ENCODE results near the gene LDLRAD4.

Gene LDLRAD4

DNA sequence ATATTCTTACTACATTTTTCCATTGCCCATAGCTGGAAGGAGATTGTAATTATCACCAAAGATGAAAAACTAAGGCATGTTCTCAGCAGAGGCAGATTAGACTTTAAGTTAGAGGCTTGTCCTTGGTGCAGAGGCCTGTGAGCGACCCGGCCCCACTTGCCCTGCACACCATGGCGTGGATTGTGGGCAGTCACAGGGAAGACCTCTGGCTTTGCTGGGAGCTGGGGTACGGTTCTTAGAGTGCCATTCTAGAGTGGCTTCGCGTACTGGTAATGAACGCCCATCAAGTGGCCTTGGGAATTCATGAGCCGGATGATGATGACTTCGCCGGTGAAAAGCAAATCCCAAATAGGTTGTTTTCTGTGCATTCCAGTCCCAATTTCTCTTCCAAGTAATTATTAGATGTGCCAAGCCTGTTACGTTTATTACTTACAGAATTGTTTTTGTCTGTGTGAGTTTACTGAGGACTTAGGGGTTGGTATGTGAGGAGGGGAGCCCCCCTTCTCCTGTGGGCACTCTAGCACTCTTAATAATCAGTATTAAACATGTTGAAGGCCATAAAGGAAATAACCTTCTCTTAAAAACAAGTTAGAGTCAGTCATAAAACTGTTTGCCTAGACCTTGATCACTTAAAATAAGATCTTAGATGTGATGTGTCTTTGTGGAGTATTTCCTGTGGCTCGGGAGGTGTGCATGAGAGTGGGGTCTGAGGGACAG lies 90.6 kb downstream of the LDLRAD4 start:
- no peak for DNase-seq (ENCODE audit: low spot score)

DNA sequence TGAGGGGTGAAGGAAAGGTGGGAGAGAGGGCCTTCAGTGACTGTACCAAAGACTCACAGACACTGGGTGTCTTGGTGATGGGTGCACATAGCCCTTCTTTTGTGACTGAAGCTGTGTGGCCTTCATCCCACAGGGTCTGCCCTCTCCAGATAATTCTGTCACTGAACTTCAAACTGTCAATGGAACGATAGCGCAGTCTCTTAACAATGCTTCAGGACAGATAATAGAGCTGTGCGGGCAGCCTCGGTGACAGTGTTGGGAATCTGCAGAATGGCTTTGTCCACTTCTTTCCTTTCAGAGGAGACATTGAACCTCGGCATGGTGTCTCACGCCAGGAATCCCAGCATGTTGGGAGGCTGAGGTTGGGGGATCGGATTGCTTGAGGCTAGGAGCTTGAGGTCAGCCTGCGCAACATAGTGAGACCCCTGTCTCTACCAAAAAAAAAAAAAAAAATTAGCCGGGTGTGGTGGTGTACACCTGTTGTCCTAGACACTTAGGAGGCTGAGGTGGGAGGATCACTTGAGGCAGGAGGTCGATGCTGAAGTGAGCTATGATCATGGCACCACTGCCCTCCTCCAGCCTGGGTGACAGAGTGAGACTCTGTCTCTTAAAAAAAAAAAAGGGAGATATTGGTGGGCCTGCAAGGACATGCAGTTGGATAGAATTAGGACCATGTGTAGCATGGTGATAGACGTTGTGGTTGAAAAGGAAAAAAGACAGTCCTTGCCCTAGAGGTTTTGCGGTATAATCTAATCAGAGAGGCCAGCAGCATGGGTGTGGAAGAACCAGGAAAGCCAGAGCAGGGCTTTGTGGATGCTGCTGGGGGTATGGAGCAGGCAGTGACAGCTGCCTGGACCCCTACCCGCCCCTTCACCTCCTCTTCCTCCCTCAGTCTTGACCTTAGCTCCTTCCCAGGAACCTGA lies 91.4 kb downstream of the LDLRAD4 start:
- DNase-seq (ENCODE audit: low spot score) = no peak

DNA sequence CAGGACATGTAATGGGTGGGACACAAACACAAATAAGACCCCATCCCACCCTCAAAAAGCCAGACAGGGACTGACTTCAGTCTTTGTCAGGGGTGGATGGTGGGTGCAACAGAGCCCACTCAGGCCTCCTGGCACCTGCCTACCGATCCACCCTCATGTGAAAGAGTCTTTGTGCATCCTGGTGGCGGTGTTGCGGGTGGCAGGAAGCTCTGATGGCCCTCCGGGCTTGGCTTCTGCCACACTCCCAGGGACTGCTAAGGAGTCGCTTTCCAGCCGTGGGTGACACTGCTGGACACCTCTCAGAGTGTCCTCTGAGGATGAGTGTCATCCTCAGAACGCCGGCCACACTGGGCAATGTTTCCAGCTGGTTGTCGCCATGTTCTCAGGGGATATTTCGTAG lies 92.6 kb downstream of the LDLRAD4 start:
- DNase-seq (ENCODE audit: low spot score) = no peak

DNA sequence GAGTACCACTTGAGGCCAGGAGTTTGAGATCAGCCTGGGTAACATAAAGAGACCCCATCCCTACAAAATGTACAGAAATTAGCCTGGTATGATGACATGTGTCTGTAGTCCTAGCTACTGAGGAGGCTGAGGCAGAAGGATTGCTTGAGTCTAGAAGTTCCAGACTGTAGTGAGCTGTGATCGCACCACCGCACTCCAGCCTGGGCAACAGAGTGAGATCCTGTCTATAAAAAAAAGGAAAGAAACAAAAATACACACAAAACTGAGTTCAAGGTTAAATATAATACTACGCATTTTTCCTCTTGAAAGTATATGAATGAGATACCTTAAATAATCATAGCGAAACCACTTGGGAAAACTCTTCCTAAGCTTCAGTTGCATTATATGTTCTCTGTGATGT lies 94.0 kb downstream of the LDLRAD4 start:
- no peak for DNase-seq (ENCODE audit: low spot score)

GRCh38 chr18:13313006-13313686 lies 94.6 kb downstream of the LDLRAD4 start:
- no peak for DNase-seq (ENCODE audit: low spot score)

GRCh38 chr18:13315000-13315399 lies 96.4 kb downstream of the LDLRAD4 start:
- no peak for DNase-seq (ENCODE audit: low spot score)

DNA sequence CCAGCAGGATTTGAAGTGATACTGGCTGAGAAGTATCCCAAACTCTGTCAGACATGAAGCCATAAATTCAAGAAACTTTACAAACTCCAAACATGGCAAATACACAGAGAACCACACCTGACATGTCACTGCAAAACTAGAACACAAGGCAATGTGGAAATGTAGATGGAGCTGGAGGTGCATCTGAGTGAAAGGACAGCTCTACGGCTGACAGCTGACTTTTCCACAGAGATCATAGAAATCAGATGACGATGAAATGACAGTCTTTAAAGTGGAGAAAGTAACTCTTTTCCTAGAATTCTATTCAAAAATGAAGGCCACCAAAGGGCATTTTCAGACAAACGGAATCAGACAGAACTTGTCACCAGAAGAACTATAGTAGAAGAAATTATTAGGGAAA lies 97.5 kb downstream of the LDLRAD4 start:
- DNase-seq (ENCODE audit: low spot score) = no peak

DNA sequence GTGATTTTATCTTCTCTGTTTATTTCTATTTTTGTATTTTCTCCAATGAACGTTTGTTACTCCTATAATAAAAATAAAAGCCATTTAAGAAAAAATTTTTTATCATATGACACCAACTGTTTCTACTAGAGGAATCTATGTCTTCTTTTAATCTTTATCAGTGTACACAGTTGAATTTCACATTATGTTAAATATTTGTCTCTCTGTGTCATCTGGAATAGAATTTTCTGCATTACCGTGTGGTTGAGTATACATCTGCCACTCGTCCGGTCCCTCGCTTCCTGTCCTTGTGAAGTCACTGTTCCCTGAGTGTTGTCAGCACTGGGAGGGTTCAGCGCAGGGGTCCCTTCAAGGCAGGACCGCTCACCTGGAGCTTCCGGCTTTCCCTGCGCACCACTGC lies 99.2 kb downstream of the LDLRAD4 start:
- no peak for DNase-seq (ENCODE audit: low spot score)

DNA sequence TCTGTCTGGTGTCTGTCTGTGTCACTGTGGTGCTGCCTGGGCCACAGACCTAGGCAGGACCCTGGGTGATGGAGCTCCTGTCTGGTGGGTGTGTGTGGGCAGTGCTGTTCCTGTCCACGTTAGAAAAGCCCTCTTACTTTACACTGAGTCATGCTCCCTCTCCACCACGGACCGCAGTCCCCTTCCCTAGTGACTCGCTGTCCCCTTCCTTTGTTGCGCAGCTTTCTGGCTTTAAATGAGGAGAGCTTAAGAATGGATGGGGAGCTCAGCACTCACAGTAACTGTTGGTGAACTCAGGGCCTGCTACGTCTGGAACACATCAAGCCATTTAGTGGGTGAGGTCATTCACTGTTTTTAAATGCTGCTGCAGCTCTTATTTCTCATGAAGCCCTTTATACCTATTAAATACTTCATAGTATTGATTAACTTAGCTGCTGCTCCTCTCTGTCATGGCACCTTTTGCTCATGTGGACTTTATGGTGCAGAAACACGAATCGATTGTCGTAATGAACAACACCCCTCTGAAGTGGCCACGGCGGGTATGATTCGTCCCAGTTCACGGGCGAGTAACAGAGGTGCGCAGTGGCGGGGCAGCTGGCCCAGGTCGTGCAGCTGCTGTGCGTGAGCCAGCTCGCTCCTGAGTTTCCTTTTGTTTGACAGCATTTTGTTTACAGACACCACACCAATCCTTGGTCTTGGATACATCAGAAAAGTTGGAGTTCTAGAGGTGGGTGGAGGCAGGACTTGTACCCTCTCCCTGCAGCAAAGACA lies 100.4 kb downstream of the LDLRAD4 start:
- no peak for DNase-seq (ENCODE audit: low spot score)

GRCh38 chr18:13319629-13320028 lies 101.1 kb downstream of the LDLRAD4 start:
- no peak for DNase-seq (ENCODE audit: low spot score)

- DNase-seq (ENCODE audit: low spot score) = no peak
Observed at GRCh38 chr18:13320096-13320495, 101.5 kb downstream of the LDLRAD4 start.

GRCh38 chr18:13320891-13321425 lies 102.4 kb downstream of the LDLRAD4 start:
- DNase-seq (ENCODE audit: low spot score) = no peak

- no peak for DNase-seq (ENCODE audit: low spot score)
Observed at GRCh38 chr18:13321923-13322322, 103.4 kb downstream of the LDLRAD4 start.

DNA sequence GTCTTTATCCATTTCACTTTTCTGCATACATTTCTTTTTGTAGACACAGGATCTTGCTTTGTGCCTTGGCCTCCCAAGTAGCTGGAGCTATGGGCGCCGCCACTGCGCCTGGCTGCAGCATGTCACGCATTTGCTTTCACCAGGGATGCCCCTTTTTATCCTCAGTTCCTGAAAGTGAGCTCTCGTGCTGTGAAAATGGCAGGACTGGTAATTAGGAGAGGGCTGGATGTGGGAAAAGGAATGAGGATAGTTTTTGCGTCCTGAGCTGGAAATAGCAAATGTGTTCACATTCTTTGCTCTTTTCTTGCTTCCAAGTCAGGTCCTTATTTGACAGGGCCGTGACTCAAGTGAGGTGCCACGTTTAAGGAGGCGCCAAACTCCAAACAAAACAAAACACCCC lies 104.6 kb downstream of the LDLRAD4 start:
- DNase-seq (ENCODE audit: low spot score) = no peak

DNA sequence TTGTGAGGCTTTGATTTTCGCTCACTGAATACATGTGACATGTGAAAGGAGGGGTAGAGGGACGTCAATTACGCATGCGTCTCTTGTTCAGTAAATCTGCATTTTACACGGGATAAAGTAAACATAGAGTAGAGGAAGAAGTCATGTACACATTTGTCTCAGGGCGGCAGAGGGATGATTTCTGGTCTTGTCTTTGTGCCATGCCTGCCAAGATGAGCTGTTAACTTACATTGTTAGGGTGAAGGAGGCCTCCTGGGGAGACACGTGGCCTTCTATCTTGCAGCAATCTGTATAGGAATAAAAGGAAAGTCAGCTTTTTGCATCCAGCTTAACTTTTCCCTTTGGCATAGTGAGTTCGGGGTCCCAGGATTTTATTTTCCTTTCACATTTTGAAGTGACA lies 106.3 kb downstream of the LDLRAD4 start:
- no peak for DNase-seq (ENCODE audit: low spot score)

DNA sequence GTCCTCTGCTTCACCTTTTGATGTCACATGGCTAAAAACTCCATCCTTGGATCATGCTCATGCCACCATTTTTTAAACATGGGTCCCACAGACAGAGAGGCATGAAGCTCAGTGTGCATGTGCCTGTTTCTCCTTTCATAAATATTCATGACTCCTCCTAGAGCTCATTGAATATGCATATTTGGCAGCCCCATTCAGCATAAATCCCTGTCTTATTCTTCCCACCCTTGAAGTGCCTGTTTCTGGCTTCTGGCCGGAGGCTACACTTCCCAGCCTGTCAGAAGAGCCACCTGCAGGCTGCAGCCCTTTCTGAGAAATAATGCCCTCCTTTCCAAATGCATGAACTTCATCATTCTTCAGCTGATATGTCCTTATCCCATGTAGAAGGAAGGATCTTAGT lies 109.7 kb downstream of the LDLRAD4 start:
- no peak for DNase-seq (ENCODE audit: low spot score)

GRCh38 chr18:13330996-13331395 lies 112.4 kb downstream of the LDLRAD4 start:
- no peak for DNase-seq (ENCODE audit: low spot score)

DNA sequence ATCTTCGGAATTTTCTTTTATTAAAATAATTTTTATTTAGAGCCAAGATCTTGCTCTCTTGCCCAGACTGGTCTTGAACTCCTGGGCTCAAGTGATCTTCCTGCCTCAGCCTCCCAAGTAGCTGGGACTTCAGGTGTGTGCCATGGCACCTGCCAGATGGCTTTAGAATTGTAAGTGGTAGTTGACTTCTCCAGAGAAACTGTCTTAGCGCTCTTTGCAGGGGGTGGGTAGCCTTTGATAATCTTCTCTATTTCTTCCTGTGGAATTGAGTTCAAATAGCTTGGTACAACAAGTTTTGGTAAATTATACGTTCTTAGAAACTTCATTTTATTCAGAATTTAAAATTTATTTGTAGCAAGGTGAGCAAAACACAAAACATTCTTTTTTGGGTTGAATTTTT lies 113.3 kb downstream of the LDLRAD4 start:
- DNase-seq (ENCODE audit: low spot score) = no peak

DNA sequence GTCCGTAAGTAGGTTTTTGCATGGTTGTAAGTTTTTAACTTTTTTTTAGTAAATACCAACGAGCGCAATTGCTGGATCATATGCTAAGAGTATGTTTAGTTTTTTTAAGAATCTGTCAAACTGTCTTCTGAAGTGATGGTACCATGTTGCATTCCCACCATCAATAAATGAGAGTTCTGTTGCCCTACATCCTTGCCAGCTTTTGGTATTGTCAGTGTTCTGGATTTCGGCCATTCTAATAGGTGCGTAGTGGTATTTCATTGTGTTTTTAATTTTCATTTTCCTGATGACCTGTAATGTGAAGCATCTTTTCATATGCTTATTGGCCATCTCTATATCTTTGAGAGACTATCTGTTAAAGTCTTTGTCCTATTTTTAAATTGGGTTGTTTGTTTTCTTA lies 114.3 kb downstream of the LDLRAD4 start:
- no peak for DNase-seq (ENCODE audit: low spot score)

DNA sequence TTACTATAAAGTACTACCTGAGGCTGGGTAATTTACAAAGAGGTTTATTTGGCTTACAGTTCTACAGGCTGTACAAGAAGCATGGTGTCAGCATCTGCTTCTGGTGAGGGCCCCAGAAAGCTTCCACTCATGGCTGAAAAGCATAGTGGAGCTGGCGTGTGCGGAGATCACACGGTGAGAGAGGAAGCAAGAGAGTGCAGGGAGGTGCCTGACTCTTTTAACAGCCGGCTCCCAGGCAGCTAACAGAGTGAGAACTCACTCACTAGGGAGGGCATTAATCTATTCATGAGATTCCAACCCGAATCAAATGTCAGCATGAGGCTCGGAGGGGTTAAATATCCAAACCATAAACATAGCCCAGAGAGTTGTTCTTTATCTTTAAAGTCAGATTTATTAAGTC lies 117.3 kb downstream of the LDLRAD4 start:
- DNase-seq (ENCODE audit: low spot score) = no peak

DNA sequence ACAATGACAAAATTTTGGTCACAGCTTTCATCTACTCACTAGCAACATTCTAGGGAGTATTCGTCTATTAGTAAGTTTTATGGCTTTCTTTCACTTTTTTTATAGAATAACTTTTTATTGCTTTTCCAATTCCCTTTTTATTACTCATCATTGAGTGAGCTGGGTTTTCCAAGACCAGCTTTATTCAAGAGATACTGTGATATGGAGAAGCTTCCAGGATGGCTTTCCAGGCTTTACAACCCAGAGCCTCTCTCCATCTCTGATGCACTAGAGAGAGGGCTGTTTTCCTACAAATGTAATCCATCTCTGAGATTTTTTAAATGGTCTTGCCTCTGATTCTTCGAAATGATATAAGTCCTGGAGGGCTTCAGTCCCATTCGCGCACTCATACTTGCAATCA lies 118.3 kb downstream of the LDLRAD4 start:
- DNase-seq (ENCODE audit: low spot score) = no peak

GRCh38 chr18:13337369-13337768 lies 118.8 kb downstream of the LDLRAD4 start:
- no peak for DNase-seq (ENCODE audit: low spot score)
